Keratinocyte (primary cell): ENCODE measurements around the gene ASB13. TPM values are rescaled to one million over a fixed set of nuclear protein-coding genes. Genes with fewer than 3 reads are reported as not detected.

Experiments used
- DNase-seq: peaks from one replicate; pipeline ENCODE4 v3.0.0-alpha.2; 2011; ENCODE audit warnings: low read depth, missing footprints, low spot score
- FAIRE-seq: peaks from 2 replicates; lab custom pipeline; 2011; peaks lifted over from hg19 to GRCh38; lab: Jason Lieb, UNC
- H2AFZ ChIP-seq: 2 replicates; pipeline ENCODE4 v1.6.0; 2012; ENCODE audit warnings: low read length, control low read depth, inconsistent platforms; ENCODE audit not compliant: control insufficient read depth
- H3K27ac ChIP-seq: 2 replicates; pipeline ENCODE4 v1.5.1; 2011; ENCODE audit warnings: low read length; ENCODE audit not compliant: control insufficient read depth, insufficient read depth
- H3K27me3 ChIP-seq: 3 replicates; pipeline ENCODE4 v1.6.0; 2011; ENCODE audit warnings: low read length; ENCODE audit not compliant: control insufficient read depth, insufficient read depth; ENCODE audit errors: extremely low read depth
- H3K36me3 ChIP-seq, 2 experiments: 2 replicates in 1 of 2; 3 replicates in 1 of 2; pipeline ENCODE4 v1.5.1; 2011; ENCODE audit warnings: low read length in 2 of 2, mild to moderate bottlenecking in 1 of 2; ENCODE audit not compliant: control insufficient read depth in 2 of 2, insufficient read depth in 2 of 2; ENCODE audit errors: extremely low read depth in 1 of 2
- H3K4me1 ChIP-seq: 3 replicates; pipeline ENCODE4 v1.5.1; 2011; ENCODE audit warnings: low read length; ENCODE audit not compliant: control insufficient read depth, insufficient read depth; ENCODE audit errors: extremely low read depth
- H3K4me2 ChIP-seq: 3 replicates; pipeline ENCODE4 v1.6.0; 2011; ENCODE audit warnings: low read depth, low read length; ENCODE audit not compliant: control insufficient read depth, insufficient read depth; ENCODE audit errors: extremely low read depth
- H3K4me3 ChIP-seq, 3 experiments: fragments of 200-600 bp in 1 of 3; sonication (generic) in 1 of 3; 2 replicates in 2 of 3; 3 replicates in 1 of 3; pipeline ENCODE4 v1.5.1; 2011 to 2016; ENCODE audit warnings: low read length in 3 of 3, mild to moderate bottlenecking in 3 of 3, control low read depth in 2 of 3, inconsistent platforms in 1 of 3, low read depth in 1 of 3, mixed read lengths in 1 of 3, mixed run types in 1 of 3, moderate library complexity in 1 of 3; ENCODE audit not compliant: control insufficient read depth in 2 of 3, insufficient read depth in 2 of 3; ENCODE audit errors: extremely low read depth in 1 of 3
- H3K79me2 ChIP-seq: 2 replicates; pipeline ENCODE4 v1.6.0; 2012; ENCODE audit warnings: low read length; ENCODE audit not compliant: control insufficient read depth, insufficient read depth
- H3K9ac ChIP-seq: 3 replicates; pipeline ENCODE4 v1.6.0; 2011; ENCODE audit warnings: low read length; ENCODE audit not compliant: control insufficient read depth, insufficient read depth; ENCODE audit errors: extremely low read depth
- H3K9me1 ChIP-seq: 3 replicates; pipeline ENCODE4 v1.6.0; 2011; ENCODE audit warnings: low read length; ENCODE audit not compliant: control insufficient read depth, insufficient read depth; ENCODE audit errors: extremely low read depth
- H3K9me3 ChIP-seq: 2 replicates; pipeline ENCODE4 v1.5.1; 2012; ENCODE audit warnings: low read depth, low read length; ENCODE audit not compliant: control insufficient read depth
- H4K20me1 ChIP-seq: 3 replicates; pipeline ENCODE4 v1.6.0; 2011; ENCODE audit warnings: low read length; ENCODE audit not compliant: control insufficient read depth, insufficient read depth; ENCODE audit errors: extremely low read depth
- EZH2 ChIP-seq: IDR thresholded peaks from one replicate; pipeline ENCODE4 v1.6.1; 2012; ENCODE audit warnings: inconsistent platforms, mild to moderate bottlenecking, low read length, moderate library complexity
- dilution Hi-C: fragments of 300-500 bp; cut with MboI; formaldehyde crosslinking; loops from one replicate; pipeline ENCODE4 v1.7.0; 2020; ENCODE audit warnings: low sequenced_read_pairs; ENCODE audit not compliant: extremely low pct_ligation_motif_present
- polyA plus RNA-seq, 5 experiments: library from polyadenylated mRNA; depleted of rRNA in 3 of 5; stranded (reverse) in 3 of 5; stranded (forward) in 1 of 5; unstranded in 1 of 5; fragments of >200 nt; gene quantifications; 1 replicate in 1 of 5; 2 replicates in 3 of 5; 3 replicates in 1 of 5; pipeline versions ENCODE4 v1.2.1 to v1.2.3, GENCODE V29; 2011 to 2012; ENCODE audit warnings: missing spikeins in 2 of 5, low read depth in 1 of 5, low replicate concordance in 1 of 5
- TF ChIP-seq, protein P1 (sequence below), 3 experiments: IDR thresholded peaks in 1 of 3; conservative IDR thresholded peaks in 1 of 3; optimal IDR thresholded peaks in 1 of 3; 2 replicates in 2 of 3; 3 replicates in 1 of 3; pipeline versions ENCODE3 to v1.5.1; 2011; ENCODE audit warnings: low read length in 3 of 3, mild to moderate bottlenecking in 3 of 3, moderate library complexity in 2 of 3, control low read depth in 1 of 3, inconsistent platforms in 1 of 3; ENCODE audit not compliant: insufficient read depth in 2 of 3; ENCODE audit errors: extremely low read depth in 1 of 3

The ASB13 gene
- polyA plus RNA-seq, 1 donor (not counting 4 experiments of a cell fraction or from before 2014, with no cell fraction given): 6.4 TPM

DNA sequence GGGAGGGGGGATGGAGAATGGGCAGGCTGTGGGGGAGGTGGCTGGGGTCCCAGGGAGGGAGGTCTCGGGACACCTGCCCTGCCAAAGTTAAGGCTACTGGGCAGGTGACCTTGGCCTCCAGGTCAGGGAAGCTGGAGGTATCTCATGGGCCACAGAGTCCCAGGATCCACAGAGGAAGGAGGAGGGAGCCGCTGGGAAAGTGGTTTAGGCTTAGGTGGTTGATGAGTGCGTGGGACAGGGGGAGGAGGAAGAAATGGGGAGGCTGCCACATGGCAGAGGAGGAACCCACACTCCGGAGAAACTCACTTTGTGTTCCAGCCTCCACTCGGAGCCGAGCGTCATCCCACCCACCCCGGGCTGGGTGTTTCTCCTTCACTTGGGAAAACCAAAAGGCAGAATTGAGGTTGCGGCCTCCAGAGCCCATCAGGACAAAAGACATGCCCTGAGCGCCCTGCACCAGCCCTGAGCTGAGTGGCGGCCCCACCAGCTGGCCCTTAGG is 46.1 kb downstream of the ASB13 start:
- H2AFZ ChIP-seq: no peak overlapping the region
- H3K36me3 ChIP-seq: no peaks in the 10 kb centered on the region
- H3K4me1 ChIP-seq: peaks cover 32% of the 10 kb centered on the region
- no peaks in the 10 kb centered on the region for H3K27me3 ChIP-seq
- no peaks in the 10 kb centered on the region for H3K79me2 ChIP-seq
- dilution Hi-C loops: no loop called here
- H3K9ac ChIP-seq: no peak overlapping the region
- H3K27ac ChIP-seq: no peak overlapping the region
- TF ChIP-seq, protein P1, sequence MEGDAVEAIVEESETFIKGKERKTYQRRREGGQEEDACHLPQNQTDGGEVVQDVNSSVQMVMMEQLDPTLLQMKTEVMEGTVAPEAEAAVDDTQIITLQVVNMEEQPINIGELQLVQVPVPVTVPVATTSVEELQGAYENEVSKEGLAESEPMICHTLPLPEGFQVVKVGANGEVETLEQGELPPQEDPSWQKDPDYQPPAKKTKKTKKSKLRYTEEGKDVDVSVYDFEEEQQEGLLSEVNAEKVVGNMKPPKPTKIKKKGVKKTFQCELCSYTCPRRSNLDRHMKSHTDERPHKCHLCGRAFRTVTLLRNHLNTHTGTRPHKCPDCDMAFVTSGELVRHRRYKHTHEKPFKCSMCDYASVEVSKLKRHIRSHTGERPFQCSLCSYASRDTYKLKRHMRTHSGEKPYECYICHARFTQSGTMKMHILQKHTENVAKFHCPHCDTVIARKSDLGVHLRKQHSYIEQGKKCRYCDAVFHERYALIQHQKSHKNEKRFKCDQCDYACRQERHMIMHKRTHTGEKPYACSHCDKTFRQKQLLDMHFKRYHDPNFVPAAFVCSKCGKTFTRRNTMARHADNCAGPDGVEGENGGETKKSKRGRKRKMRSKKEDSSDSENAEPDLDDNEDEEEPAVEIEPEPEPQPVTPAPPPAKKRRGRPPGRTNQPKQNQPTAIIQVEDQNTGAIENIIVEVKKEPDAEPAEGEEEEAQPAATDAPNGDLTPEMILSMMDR (optimal IDR thresholded peaks at IDR 0.05 in 1 of 3, IDR thresholded peaks at IDR 0.05 in 1 of 3, conservative IDR thresholded peaks at IDR 0.05 in 1 of 3; ENCODE audit: extremely low read depth in 1 of 3, insufficient read depth in 2 of 3, low read length in 3 of 3): no peak
- TF ChIP-seq EZH2: no peak
- no peak overlapping the region for H3K4me3 ChIP-seq
- H3K4me2 ChIP-seq: no peak overlapping the region
- no peaks in the 10 kb centered on the region for H3K9me1 ChIP-seq
- FAIRE-seq (no peak), DNase-seq (no peak)
- no peaks in the 10 kb centered on the region for H4K20me1 ChIP-seq
- H3K9me3 ChIP-seq: no peaks in the 10 kb centered on the region

DNA sequence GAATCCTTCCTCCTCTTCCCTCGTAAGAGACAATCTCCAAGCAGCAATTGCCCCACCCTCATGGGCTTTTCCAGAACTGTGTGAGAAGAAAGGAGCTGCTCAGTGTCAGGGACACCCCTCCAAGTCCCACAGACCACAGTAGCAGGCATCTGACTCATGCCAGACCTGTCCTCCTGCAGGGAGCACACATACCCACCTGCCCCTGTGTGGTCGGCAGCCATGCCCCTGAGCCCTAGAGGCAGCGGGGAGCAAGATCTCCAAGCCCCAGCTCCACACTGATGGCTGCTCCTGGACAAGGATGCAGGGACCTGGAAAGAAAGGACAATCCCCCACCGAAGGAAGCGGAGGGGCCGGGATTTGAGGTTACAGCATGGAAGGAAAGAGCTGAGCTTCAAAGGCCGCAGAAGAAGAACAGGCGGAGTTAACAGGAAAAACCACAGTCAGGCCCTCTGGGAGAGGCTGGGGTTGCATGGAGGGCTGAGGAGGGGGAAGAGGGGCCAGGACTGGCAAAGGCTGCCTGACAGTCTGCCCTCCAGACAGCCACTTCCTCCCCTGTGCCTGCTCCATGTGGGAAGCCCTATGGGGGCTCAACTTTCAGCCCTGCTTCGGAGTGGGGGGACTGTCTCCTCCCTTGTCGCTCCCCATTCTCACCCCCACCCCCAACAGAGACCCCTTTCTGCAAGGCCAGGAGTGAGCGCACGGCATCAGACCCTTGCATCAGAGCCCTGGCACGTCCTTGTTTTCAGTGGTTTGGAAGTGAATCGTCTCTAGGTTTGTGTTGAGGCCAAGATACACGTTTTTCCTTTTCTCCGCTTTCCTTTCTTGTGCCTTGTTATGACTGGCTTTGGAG is 46.8 kb downstream of the ASB13 start:
- H3K4me3 ChIP-seq: no peak overlapping the region
- no peaks in the 10 kb centered on the region for H3K36me3 ChIP-seq
- no peak overlapping the region for H3K4me2 ChIP-seq
- H3K4me1 ChIP-seq: peaks cover 32% of the 10 kb centered on the region
- H3K9me1 ChIP-seq: no peaks in the 10 kb centered on the region
- no peaks in the 10 kb centered on the region for H3K27me3 ChIP-seq
- peak; percentile 23 for DNase-seq
- H3K9me3 ChIP-seq: no peaks in the 10 kb centered on the region
- FAIRE-seq: no peak
- H2AFZ ChIP-seq: no peak overlapping the region
- dilution Hi-C loops: no loop called here
- no peaks in the 10 kb centered on the region for H4K20me1 ChIP-seq
- H3K27ac ChIP-seq: no peak overlapping the region
- H3K9ac ChIP-seq: no peak overlapping the region
- no peak for TF ChIP-seq EZH2
- TF ChIP-seq, protein P1 (optimal IDR thresholded peaks at IDR 0.05 in 1 of 3, IDR thresholded peaks at IDR 0.05 in 1 of 3, conservative IDR thresholded peaks at IDR 0.05 in 1 of 3; ENCODE audit: extremely low read depth in 1 of 3, insufficient read depth in 2 of 3, low read length in 3 of 3): no peak
- no peaks in the 10 kb centered on the region for H3K79me2 ChIP-seq
